Neutrophil (primary cell): ENCODE measurements around the gene MCCC2.

ENCODE experiments used
- H3K27ac ChIP-seq: fragments of 200-600 bp; sonication (generic); 2 replicates; pipeline ENCODE4 v1.5.1; 2016; ENCODE audit warnings: mild to moderate bottlenecking, moderate library complexity
- H3K27me3 ChIP-seq: fragments of 200-600 bp; sonication (generic); 2 replicates; pipeline ENCODE4 v1.6.0; 2016; ENCODE audit warnings: mild to moderate bottlenecking
- H3K36me3 ChIP-seq: fragments of 200-600 bp; sonication (generic); 2 replicates; pipeline ENCODE4 v1.5.1; 2017
- H3K4me1 ChIP-seq, 2 experiments: fragments of 200-600 bp in 1 of 2; sonication (generic) in 1 of 2; 1 replicate in 1 of 2; 2 replicates in 1 of 2; pipeline versions ENCODE4 v1.5.1 to v1.6.1; 2013 to 2016; ENCODE audit warnings: low read depth in 1 of 2, low read length in 1 of 2, mild to moderate bottlenecking in 1 of 2, moderate library complexity in 1 of 2; ENCODE audit not compliant: control insufficient read depth in 1 of 2, insufficient read depth in 1 of 2
- H3K4me3 ChIP-seq, 2 experiments: fragments of 200-600 bp in 1 of 2; sonication (generic) in 1 of 2; 1 replicate in 1 of 2; 2 replicates in 1 of 2; pipeline ENCODE4 v1.5.1; 2013 to 2016; ENCODE audit warnings: low read depth in 1 of 2, low read length in 1 of 2, mild to moderate bottlenecking in 1 of 2, moderate library complexity in 1 of 2
- H3K9me3 ChIP-seq: fragments of 200-600 bp; sonication (generic); 2 replicates; pipeline ENCODE4 v1.5.1; 2016
- TF ChIP-seq, protein P1 (sequence below): fragments of 200-600 bp; sonication (generic); IDR thresholded peaks from 2 replicates; pipeline ENCODE4 v1.5.1; 2016; ENCODE audit warnings: antibody characterized with exemption

MCCC2 gene

DNA sequence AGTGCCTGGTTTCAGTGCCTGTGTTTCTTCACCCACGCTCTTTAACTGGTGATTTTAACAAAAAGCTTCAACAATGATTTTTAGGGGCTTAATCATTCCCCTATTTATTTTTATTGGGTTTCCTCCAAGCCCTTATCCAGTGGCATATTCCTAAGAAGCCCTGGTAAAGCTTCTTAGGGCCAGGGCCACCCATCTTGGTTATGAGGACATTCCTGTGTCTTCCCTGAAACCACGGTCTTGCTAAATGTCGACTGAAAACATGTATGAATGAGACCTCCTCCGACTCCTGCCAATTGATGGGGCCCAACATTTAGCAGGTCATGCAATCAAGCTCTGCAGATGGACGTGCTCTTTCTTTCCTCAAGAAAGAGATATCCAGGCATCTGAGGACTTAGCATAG lies 118.3 kb downstream of the MCCC2 start:
- Histone ChIP-seq H3K9me3 (no peaks in the 10 kb centered on the region), H3K4me1 (no peaks in the 10 kb centered on the region), H3K36me3 (no peaks in the 10 kb centered on the region), H3K27ac (no peak overlapping the region), H3K4me3 (no peak overlapping the region), H3K27me3 (peaks cover 27% of the 10 kb centered on the region)
- TF ChIP-seq, protein P1, sequence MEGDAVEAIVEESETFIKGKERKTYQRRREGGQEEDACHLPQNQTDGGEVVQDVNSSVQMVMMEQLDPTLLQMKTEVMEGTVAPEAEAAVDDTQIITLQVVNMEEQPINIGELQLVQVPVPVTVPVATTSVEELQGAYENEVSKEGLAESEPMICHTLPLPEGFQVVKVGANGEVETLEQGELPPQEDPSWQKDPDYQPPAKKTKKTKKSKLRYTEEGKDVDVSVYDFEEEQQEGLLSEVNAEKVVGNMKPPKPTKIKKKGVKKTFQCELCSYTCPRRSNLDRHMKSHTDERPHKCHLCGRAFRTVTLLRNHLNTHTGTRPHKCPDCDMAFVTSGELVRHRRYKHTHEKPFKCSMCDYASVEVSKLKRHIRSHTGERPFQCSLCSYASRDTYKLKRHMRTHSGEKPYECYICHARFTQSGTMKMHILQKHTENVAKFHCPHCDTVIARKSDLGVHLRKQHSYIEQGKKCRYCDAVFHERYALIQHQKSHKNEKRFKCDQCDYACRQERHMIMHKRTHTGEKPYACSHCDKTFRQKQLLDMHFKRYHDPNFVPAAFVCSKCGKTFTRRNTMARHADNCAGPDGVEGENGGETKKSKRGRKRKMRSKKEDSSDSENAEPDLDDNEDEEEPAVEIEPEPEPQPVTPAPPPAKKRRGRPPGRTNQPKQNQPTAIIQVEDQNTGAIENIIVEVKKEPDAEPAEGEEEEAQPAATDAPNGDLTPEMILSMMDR: no peak

GRCh38 chr5:71706906-71707305 lies 119.8 kb downstream of the MCCC2 start:
- peaks cover 20% of the 10 kb centered on the region for H3K27me3 ChIP-seq

More at GRCh38 chr5:71706906-71707305, 119.8 kb downstream of the MCCC2 start:
- TF ChIP-seq, protein P1: no peak
- no peaks in the 10 kb centered on the region for H3K9me3 ChIP-seq
- no peak overlapping the region for H3K4me3 ChIP-seq
- H3K4me1 ChIP-seq: no peaks in the 10 kb centered on the region
- no peak overlapping the region for H3K27ac ChIP-seq
- no peaks in the 10 kb centered on the region for H3K36me3 ChIP-seq
